Stimulated activated CD4-positive, alpha-beta T cell treated with anti-CD3 and anti-CD28 coated beads, Interleukin-1b, Interleukin-23, amount 100 ng/mL, for 1 hour (primary cell): ENCODE measurements around the gene CNFN.

Experiments used
- DNase-seq, 2 donors: peaks; one replicate each; pipeline ENCODE4 v3.0.0-alpha.2; 2020; ENCODE audit warnings: low read depth in 2 of 2

CNFN gene

DNA sequence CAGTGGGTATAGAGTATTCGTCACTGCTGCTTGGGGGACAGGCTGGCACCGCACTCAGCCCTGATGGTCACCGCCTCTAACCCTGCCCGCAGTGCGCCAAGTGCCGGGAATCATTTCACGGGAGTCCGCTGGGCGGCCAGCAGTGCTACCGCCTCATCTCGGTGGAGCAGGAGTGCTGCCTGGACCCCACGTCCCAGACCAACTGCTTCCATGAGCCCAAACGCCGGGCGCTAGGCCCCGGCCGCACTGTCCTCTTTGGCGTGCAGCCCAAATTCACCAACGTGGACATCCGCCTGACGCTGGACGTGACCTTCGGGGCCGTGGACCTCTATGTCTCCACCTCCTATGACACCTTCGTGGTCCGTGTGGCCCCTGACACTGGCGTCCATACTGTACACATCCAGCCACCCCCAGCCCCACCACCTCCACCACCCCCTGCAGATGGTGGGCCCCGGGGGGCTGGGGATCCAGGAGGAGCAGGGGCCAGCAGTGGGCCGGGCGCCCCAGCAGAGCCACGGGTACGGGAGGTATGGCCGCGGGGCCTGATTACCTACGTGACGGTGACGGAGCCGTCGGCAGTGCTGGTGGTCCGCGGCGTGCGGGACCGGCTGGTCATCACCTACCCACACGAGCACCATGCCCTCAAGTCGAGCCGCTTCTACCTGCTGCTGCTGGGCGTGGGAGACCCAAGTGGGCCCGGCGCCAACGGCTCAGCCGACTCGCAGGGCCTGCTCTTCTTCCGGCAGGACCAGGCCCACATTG, 14.5 kb downstream of the CNFN start:
- no peak for DNase-seq

DNA sequence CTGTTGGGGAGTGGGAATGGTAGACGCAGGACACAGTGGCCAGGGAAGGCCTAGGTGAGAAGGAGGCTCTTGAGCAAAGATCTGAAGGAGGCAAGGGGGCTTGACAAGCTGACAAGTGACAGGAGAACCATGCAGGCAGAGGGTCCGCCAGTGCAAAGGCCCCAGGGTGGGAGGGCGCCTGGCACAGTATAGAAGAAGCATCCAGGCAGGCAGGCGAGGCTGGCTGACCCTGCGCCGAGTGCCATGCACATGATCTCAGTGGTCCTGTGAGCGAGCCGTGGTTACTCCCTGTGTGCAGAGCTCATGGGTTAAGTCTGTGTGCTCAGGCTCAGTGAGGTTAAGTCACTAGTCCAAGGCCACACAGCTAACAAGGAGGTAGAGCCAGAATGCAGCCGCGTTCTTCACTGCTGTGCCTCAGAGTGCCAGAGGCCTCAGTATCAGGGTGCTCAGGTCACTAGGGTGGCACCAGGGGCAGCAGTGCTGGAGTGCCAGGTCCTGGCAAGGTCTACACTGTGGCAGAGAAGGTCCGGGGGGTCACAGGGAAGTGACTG, 15.2 kb downstream of the CNFN start:
- no peak for DNase-seq

DNA sequence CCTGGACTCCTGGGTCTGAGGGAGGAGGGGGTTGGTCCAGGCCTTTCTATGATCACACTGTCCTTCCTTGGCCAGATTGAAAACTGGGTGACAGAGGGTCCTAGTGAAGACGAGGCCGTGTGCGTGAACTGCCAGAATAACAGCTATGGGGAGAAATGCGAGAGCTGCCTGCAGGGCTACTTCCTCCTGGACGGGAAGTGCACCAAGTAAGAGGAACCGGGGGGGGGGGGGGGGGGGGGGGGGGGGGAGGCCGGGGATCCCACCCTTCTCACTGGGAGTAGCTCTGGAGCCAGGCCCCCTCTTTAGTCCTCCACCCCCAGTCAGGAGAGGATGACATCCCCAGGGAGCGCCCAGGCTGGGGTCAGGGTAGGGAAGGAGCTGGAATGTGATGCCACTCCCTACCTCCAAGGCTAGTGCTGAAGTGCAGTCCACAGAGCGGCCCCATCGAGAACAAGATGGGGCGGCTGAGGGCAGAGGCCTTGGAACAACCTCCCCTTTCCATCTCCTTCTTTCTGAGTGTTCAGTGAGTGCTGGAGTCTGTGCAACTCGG, 19.4 kb downstream of the CNFN start:
- DNase-seq: no peak

DNA sequence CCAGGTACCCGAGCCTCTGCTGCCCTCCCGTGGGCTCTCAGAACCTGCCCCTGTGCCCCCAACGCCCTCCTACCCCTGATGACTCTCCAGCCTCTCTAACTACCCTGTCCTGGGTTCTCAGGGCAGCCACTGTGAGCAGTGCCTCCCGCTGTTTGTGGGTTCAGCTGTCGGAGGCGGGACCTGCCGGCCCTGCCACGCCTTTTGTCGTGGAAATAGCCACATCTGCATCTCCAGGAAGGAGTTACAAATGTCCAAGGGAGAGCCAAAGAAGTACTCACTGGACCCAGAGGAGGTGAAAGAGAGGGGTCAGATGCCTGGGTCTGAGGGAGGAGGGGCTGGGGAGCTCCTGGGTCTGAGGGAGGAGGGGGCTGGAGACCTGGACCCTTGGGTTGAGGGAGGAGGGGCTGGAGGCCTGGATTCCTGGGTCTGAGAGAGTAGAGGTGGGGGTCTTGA, 20.0 kb downstream of the CNFN start:
- no peak for DNase-seq

DNA sequence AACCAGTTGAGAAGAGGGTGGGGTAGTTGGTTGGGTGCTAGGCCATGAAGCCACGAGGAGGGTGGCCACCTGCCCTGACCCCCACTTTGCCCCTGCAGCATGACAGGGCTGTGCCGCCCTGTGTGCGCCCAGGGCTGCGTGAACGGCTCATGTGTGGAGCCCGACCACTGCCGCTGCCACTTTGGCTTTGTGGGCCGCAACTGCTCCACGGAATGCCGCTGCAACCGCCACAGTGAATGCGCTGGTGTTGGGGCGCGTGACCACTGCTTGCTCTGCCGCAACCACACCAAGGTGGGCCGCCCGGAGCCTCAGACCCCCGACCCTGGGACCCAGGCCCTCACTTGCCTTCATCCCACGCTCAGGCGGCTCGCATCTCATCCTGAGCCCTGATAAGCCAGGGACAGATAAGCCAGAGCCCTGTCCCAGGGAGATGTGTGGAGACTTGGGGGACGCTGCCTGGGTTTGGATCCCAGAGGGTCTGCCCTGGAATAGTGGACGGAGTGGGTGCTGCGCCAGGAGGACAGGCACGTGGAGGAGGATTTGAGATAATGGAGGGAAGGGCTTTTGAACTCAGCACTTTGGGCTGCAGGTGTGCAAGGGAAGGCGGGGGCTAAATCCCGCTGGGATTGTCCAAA, 20.5 kb downstream of the CNFN start:
- no peak for DNase-seq

DNA sequence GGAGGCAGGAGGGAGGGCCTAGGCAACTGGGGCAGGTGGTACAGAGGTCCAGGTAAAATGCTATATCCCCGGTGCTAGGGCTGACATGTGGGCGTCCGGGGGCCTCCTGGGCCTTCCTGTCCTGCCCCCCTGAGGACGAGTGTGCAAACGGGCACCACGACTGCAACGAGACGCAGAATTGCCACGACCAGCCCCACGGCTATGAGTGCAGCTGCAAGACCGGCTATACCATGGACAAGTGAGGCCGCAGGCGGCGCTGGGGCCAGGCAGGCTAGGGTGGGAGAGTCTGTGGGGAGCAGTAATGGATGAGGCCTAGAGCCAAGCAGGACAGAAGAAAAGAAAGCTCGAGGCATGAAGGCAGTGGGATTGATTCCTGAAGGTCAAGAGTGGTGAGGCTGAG, 21.3 kb downstream of the CNFN start:
- DNase-seq: no peak

DNA sequence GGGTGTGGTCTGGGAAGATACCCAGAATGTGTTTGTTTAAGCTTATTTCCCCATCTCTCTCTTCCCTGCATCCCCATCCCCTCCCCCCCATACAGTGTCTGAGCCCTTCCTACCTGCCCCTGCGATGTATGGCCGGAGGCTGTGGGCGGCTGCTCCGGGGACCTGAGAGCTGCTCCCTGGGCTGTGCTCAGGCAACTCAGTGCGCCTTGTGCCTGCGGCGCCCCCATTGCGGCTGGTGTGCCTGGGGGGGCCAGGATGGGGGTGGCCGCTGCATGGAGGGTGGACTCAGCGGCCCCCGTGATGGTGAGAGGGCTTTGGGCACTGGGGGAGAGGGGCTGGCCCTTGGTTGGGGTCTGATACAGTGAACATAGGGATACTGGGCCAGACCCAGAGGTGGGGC, 21.7 kb downstream of the CNFN start:
- no peak for DNase-seq

DNA sequence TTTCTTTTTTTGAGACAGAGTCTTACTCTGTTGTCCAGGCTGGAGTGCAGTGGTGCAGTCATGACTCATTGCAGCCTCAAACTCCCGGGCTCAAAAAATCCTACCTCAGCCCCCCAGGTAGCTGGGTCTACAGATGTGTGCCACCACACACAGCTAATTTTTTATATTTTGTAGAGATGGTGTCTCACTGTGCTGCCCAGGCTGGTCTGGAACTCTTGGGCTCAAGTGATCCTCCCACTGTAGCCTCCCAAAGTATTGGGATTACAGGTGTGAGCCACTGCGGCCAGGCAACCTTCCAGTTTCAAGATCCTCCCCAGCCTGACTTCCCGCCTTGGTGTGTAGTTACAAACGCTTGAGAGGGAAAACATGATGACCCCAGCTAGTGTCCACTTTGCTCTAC, 22.2 kb downstream of the CNFN start:
- no peak for DNase-seq

DNA sequence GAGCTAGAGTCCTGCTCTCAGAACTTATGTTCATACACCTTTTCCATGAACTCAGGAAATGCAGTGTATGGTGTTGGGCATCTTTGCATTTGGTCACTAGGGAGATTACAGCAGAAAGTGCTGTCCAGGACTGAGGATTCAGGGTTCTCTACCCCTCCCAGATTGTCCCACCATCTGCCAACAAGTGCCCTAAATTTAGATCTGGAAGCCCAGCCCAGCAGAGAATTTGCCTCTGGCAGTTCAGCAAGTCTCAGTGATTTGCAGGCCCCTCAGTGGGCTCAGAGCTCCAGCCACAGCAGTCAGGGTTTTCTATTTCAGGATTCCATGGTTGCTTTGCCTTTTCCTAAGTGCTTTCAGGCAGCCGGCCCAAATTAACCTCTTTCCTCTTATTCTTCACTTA, 23.4 kb downstream of the CNFN start:
- DNase-seq: no peak

DNA sequence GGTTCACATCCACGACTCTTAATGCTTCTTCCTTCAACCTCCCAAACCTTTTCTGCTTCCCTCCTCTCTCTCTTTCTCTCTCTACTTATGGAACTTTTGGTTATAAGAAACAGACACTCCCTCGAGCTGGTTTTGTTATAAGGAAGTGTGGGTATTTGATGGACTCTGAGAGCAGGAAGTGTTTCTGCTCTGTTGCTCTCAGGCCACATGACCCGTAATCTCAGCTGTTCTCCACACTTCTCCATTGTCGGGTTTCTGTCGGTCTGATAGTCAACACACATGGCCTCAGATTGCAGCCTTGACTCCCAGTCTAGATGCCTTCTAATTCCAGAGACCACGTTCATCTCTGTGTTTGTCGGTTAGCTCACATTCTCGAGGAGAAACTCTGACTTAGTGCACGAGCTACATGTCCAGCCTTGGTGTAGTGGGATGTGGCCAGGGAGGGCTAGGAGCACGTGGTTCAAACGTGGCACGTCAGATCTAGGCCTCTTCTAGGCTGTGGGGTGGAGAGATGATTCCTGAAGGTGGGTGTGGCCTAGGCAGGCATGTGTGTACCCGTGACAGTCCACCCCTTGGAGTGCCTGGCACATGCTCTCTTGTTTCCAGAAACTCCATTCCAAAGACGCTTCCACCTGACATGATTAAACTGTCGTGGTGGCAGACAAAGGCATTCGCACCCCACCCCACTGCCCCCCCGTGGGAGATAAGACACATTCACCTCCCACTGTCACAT, 26.3 kb downstream of the CNFN start:
- DNase-seq: no peak

DNA sequence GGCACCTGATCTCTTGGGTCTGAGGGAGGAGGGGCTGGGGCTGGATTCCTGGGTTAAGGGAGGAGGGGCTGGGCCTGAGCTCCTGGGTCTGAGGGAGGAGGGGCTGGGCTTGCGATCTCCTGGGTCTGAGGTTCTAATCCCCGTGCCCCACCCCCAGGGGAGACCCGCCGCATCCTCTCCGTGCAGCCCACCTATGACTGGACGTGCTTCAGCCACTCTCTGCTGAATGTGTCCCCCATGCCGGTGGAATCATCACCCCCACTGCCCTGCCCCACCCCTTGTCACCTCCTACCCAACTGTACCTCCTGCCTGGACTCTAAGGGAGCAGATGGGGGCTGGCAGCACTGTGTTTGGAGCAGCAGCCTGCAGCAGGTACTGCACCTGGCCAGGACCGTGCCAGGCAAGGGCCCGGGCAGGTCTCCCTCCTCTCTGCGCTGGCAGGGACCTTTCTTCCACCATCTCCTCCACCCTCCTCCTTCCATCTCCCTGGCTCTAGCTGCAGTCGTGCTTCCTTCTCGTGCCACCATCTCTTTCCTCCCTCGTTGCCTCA, 27.1 kb downstream of the CNFN start:
- no peak for DNase-seq

DNA sequence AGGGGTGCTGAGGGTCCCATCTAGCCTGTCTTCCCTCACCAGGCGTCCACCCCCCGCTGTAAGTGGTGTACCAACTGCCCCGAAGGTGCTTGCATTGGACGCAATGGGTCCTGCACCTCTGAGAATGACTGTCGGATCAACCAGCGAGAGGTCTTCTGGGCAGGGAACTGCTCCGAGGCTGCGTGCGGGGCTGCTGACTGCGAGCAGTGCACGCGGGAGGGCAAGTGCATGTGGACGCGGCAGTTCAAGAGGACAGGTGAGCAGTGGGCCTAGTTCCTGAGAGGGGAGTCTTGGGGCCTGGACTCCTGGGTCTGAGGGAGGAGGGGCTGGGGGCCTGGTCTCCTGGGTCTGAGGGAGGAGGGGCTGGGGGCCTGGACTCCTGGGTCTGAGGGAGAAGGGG, 27.8 kb downstream of the CNFN start:
- no peak for DNase-seq

DNA sequence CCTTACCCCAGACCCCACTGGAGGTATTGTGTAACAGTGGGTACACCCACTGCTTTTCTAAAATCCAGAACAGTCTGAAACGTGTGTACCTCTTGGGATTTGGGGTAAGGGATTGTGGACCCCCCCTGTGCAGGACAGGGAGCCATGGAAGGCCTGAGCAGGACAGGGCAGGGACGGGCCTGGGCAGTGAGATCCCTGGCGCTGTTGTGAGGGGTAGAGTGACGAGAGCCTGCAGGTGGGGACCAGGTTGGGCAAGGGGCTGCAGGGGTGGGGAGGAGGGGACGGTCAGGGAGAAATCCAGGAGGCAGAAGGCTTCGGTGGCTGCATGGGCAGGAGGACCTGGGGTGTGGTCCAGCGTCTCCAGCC, 28.6 kb downstream of the CNFN start:
- DNase-seq: no peak

DNA sequence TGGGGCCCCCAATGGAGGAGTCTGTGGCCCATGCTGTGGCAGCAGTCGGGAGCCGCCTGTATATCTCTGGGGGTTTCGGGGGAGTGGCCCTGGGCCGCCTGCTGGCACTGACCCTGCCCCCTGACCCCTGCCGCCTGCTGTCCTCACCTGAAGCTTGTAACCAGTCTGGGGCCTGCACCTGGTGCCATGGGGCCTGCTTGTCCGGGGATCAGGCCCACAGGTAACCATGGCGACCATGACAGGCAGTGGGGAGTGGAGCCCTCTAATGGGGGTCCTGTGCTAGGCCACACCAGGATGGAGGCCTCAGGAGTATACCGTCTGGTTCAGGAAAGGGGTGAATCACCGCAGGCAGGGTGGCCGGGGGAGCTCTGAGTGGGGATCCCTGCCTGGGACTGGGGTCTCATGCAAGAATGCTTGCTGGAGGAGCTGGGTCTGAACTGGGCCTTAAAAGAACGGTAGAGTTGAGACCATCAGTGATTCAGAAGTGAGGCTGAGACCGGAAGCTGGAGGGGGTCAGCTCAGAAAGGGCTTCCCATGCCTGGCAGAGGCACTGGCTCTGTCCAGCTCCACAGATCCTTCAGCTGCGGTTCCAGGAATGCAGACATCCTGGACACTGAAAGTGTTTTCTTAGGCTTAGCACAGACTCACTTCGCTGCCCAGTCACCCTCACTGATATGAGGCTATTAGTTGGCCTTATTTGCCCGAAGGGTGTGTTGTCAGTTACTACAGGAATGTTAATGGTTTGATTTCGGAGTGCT, 29.1 kb downstream of the CNFN start:
- DNase-seq: no peak

DNA sequence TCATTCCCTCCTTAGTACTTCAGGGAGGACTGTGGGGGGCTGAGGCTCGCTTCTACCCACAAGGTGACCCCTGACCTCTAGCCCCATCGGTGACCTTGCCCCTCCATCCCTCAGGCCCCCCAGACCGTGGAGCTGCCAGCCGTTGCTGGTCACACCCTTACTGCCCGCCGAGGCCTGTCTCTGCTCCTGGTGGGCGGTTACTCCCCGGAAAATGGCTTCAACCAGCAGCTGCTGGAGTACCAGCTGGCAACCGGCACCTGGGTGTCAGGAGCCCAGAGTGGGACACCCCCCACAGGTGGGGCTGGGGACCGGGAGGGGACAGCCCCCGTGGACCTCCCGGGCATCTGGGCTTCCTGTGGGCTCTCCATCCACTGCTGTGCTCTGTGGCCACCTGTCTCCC, 32.8 kb downstream of the CNFN start:
- no peak for DNase-seq

DNA sequence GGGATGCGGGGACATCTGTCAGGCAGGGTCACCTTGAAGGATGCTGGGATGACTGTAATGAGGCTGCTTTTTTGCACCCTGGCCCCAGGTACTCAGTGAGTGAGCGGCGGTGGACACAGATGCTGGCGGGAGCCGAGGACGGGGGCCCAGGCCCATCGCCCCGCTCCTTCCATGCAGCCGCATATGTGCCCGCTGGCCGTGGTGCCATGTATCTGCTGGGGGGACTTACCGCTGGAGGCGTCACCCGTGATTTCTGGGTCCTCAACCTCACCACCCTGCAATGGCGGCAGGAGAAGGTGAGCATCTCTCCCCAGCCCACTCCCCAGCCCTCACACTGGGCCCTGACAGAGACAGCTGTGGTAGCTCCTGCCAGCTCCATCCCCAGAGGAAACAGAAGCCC, 33.4 kb downstream of the CNFN start:
- no peak for DNase-seq

DNA sequence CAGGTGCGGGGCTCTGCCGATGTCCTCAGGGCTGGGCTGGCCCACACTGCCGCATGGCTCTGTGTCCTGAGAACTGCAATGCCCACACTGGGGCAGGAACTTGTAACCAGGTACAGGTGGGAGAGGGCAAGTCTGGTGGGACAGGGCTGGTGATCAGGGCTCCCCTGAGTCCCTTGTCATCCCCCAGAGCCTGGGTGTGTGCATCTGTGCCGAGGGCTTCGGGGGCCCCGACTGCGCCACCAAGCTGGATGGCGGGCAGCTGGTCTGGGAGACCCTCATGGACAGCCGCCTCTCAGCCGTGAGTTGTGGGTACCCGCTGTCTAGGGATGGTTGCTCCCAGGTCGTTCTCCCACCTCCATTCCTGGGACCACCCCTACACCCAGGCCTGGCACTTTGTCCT, 34.2 kb downstream of the CNFN start:
- no peak for DNase-seq

DNA sequence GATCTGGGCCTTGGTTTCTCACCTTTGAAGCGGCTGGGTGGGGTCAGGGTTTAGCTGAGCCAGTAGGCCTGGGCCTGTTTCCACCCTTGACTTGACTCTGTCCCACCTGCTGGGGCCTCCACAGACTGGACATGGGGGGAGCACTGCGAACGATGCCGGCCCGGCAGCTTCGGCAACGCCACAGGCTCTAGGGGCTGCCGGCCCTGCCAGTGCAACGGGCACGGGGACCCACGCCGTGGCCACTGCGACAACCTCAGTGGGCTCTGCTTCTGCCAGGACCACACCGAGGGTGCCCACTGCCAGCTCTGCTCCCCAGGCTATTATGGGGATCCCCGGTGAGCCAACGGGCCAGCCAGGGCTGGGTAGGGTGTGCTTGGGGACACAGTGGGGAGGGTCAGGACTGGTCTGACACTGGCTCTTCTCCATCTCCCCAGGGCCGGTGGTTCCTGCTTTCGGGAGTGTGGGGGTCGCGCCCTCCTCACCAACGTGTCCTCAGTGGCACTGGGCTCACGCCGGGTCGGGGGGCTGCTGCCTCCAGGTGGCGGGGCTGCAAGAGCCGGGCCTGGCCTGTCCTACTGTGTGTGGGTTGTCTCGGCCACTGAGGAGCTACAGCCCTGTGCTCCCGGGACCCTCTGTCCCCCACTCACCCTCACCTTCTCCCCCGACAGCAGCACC, 36.6 kb downstream of the CNFN start:
- DNase-seq: no peak

DNA sequence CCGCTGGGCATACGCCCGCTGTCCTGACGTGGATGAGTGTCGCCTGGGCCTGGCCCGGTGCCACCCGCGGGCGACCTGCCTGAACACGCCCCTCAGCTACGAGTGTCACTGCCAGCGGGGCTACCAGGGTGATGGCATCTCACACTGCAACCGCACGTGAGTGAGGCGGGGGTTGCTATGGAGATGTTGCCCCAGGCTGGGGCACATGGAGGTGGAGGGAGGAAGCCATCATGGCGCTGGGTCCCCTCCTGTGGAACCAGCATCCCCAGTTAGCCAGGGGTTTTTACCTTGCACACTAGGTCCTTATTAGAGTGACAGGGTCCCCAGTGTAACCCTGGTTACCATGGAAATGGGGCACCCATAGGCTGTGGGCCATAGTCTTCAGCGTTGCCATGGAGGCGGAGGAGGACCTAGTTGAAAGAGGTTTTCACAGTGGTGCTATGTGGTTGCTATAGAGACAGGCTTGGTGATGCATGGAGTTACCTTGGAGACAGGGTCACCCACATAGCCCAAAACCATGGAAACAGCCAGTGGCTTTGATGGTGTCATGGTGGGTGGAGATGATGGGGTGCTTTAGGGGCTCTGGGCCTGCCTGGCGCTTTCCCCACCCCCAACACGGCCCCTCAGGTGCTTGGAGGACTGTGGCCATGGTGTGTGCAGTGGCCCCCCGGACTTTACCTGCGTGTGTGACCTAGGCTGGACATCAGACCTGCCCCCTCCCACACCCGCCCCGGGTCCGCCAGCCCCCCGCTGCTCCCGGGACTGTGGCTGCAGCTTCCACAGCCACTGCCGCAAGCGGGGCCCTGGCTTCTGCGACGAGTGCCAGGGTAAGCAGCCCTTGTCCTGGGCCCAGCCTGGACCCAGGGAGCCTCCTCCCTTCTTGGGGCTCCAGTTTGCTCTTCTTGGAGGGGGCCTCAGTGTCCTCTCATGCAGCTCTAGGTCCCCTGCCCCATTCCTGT, 37.5 kb downstream of the CNFN start:
- no peak for DNase-seq
